ENCODE measurements around the gene NPW. TPM values are rescaled to one million over a fixed set of nuclear protein-coding genes. Genes with fewer than 3 reads are reported as not detected.
A peak's percentile ranks its signal among the peaks of the same experiment; 100 is the strongest.

Gene NPW
- total and polyA plus RNA-seq, 7 donors, result 0.14 to 0.66 (median 0.43) TPM; not detected in 4

GRCh38 chr16:1974157-1975070 is 45.2 kb upstream of the NPW start:
- peaks cover 8 to 53% of the 10 kb centered on the region in 2 donors for H3K36me3 ChIP-seq (ENCODE audit: insufficient read depth in 1 of 2, low read depth in 1 of 2)
- ATAC-seq (no peak), DNase-seq (no peak)

GRCh38 chr16:1975432-1976215 is 44.0 kb upstream of the NPW start:
- DNase-seq (peak in 1 of 2 donors; percentile 9), ATAC-seq (no peak)
- Histone ChIP-seq H3K9me3 (no peaks in the 10 kb centered on the region), H3K36me3 (ENCODE audit: insufficient read depth in 1 of 2, low read depth in 1 of 2) (peaks cover 8 to 53% of the 10 kb centered on the region in 2 donors), H3K4me3 (no peak overlapping the region), H3K4me1 (peaks cover 28% of the 10 kb centered on the region), H3K27me3 (ENCODE audit: insufficient read depth in 3 of 3, low read length in 2 of 3) (no peaks in the 10 kb centered on the region), H3K27ac (no peak overlapping the region)
- TF ChIP-seq CTCF (IDR thresholded peaks at IDR 0.05), result no peak
- intact Hi-C loops (cut with DNase I), result no loop called here
- WGBS, 3 donors, result 90 to 93% (median 90%) methylated on average over 32 to 33 of the region's 33 CpGs

More at GRCh38 chr16:1974157-1975070, 45.2 kb upstream of the NPW start:
- H3K4me1 ChIP-seq, result peaks cover 20% of the 10 kb centered on the region
- WGBS, 3 donors, result 90 to 92% (median 92%) methylated on average over 40 to 42 of the region's 42 CpGs
- intact Hi-C loops (cut with DNase I), result no loop called here
- H3K27me3 ChIP-seq (ENCODE audit: insufficient read depth in 3 of 3, low read length in 2 of 3), result no peaks in the 10 kb centered on the region
- no peak overlapping the region for H3K4me3 ChIP-seq
- H3K27ac ChIP-seq, result no peak overlapping the region
- no peaks in the 10 kb centered on the region for H3K9me3 ChIP-seq
- no peak for TF ChIP-seq CTCF (IDR thresholded peaks at IDR 0.05)

GRCh38 chr16:1976216-1976520 is 43.4 kb upstream of the NPW start:
- DNase-seq (no peak), ATAC-seq (no peak)
- intact Hi-C loops (cut with DNase I), result no loop called here
- no peak overlapping the region for H3K4me3 ChIP-seq
- peaks cover 8 to 53% of the 10 kb centered on the region in 2 donors for H3K36me3 ChIP-seq (ENCODE audit: insufficient read depth in 1 of 2, low read depth in 1 of 2)
- no peak for TF ChIP-seq CTCF (IDR thresholded peaks at IDR 0.05)
- peaks cover 26% of the 10 kb centered on the region for H3K4me1 ChIP-seq
- H3K27me3 ChIP-seq (ENCODE audit: insufficient read depth in 3 of 3, low read length in 2 of 3), result no peaks in the 10 kb centered on the region
- 95 to 96% (median 96%) methylated on average over 8 of the region's 8 CpGs for WGBS, 3 donors
- no peak overlapping the region for H3K27ac ChIP-seq
- no peaks in the 10 kb centered on the region for H3K9me3 ChIP-seq

GRCh38 chr16:1976951-1977874 is 42.4 kb upstream of the NPW start:
- peaks cover 8 to 53% of the 10 kb centered on the region in 2 donors for H3K36me3 ChIP-seq (ENCODE audit: insufficient read depth in 1 of 2, low read depth in 1 of 2)
- no peaks in the 10 kb centered on the region for H3K9me3 ChIP-seq
- TF ChIP-seq CTCF (IDR thresholded peaks at IDR 0.05), result no peak
- WGBS, 3 donors, result 87 to 91% (median 91%) methylated on average over 32 to 33 of the region's 33 CpGs
- peaks cover 25% of the 10 kb centered on the region for H3K4me1 ChIP-seq
- ATAC-seq (no peak), DNase-seq (no peak)
- H3K4me3 ChIP-seq, result no peak overlapping the region
- no peak overlapping the region for H3K27ac ChIP-seq
- intact Hi-C loops (cut with DNase I), result no loop called here
- no peaks in the 10 kb centered on the region for H3K27me3 ChIP-seq (ENCODE audit: insufficient read depth in 3 of 3, low read length in 2 of 3)
